HG02623 (cell line): ENCODE results near the gene SORBS1.

Source experiments
- ATAC-seq: cut with Tn5 transposase; IDR thresholded peaks from one replicate; pipeline ENCODE4 v1.9.1; 2021; ENCODE audit warnings: moderate library complexity; ENCODE audit not compliant: unreplicated experiment

Gene SORBS1

GRCh38 chr10:95330966-95331453 is 230.2 kb downstream of the SORBS1 start:
- no peak for ATAC-seq

GRCh38 chr10:95329296-95329695 is 231.9 kb downstream of the SORBS1 start:
- ATAC-seq = no peak

GRCh38 chr10:95328013-95328412 is 233.2 kb downstream of the SORBS1 start:
- ATAC-seq = no peak

- ATAC-seq = no peak
Measured at GRCh38 chr10:95327367-95327766, 233.8 kb downstream of the SORBS1 start.

GRCh38 chr10:95326396-95326795 is 234.8 kb downstream of the SORBS1 start:
- ATAC-seq = no peak

GRCh38 chr10:95325863-95326262 is 235.3 kb downstream of the SORBS1 start:
- ATAC-seq = no peak

- no peak for ATAC-seq
Measured at GRCh38 chr10:95324436-95325268, 236.5 kb downstream of the SORBS1 start.

GRCh38 chr10:95321554-95322301 is 239.4 kb downstream of the SORBS1 start:
- no peak for ATAC-seq

GRCh38 chr10:95319239-95319638 is 241.9 kb downstream of the SORBS1 start:
- ATAC-seq = no peak

- ATAC-seq = no peak
Measured at GRCh38 chr10:95315509-95315908, 245.7 kb downstream of the SORBS1 start.

- ATAC-seq = no peak
Measured at GRCh38 chr10:95314192-95314918, 246.8 kb downstream of the SORBS1 start.

GRCh38 chr10:95312986-95313495 is 248.1 kb downstream of the SORBS1 start:
- no peak for ATAC-seq

- no peak for ATAC-seq
Measured at GRCh38 chr10:95312257-95312656, 248.9 kb downstream of the SORBS1 start.

- ATAC-seq = no peak
Measured at GRCh38 chr10:95309958-95310357, 251.2 kb downstream of the SORBS1 start.

GRCh38 chr10:95308389-95309302 is 252.5 kb downstream of the SORBS1 start:
- no peak for ATAC-seq

- ATAC-seq = no peak
Measured at GRCh38 chr10:95306851-95307250, 254.3 kb downstream of the SORBS1 start.

GRCh38 chr10:95306318-95306650 is 254.9 kb downstream of the SORBS1 start:
- no peak for ATAC-seq

GRCh38 chr10:95305606-95306317 is 255.4 kb downstream of the SORBS1 start:
- ATAC-seq = no peak

- ATAC-seq = no peak
Measured at GRCh38 chr10:95304976-95305375, 256.2 kb downstream of the SORBS1 start.

- no peak for ATAC-seq
Measured at GRCh38 chr10:95304463-95304862, 256.7 kb downstream of the SORBS1 start.
